NCI-H128 (cell line): Measurements from ENCODE around the gene CKS2.
A peak's percentile ranks its signal among the peaks of the same experiment; 100 is the strongest.
"Not testable (repeated sequence)": the region's sequence is repeated elsewhere in the genome, so short reads cannot be mapped to it uniquely, and the experiment has no call there.

Source experiments
- DNase-seq: peaks from one replicate; lab custom pipeline; 2025; ENCODE audit not compliant: unreplicated experiment; lab: John Stamatoyannopoulos, UW

CKS2 gene

GRCh38 chr9:89310475-89311345, at the start of gene CKS2:
TSS of gene CKS2 (plus strand) at chr9:89311195. CDS start at chr9:89311293, 98 bp downstream.
- DNase-seq, result peak; percentile 99

GRCh38 chr9:89273528-89274279, 37.3 kb upstream of the CKS2 start:
- no peak for DNase-seq

DNA sequence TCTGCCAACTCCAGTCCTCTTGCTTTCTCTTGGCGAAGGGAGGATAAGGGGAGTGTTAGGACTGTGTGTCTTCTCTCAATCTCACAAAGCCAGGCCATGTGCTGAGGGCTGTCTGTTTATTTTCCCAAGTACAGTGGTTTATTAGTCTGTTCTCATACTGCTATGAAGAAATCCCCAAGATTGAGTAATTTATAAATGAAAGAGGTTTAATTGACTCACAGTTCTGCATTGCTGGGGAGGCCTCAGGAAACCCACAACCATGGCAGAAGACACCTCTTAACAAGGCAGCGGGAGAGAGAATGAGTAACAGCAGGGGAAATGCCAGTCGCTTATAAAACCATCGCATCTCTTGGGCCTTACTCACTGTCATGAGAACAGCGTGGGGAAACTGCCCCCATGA, 36.2 kb upstream of the CKS2 start:
- DNase-seq, result no peak

DNA sequence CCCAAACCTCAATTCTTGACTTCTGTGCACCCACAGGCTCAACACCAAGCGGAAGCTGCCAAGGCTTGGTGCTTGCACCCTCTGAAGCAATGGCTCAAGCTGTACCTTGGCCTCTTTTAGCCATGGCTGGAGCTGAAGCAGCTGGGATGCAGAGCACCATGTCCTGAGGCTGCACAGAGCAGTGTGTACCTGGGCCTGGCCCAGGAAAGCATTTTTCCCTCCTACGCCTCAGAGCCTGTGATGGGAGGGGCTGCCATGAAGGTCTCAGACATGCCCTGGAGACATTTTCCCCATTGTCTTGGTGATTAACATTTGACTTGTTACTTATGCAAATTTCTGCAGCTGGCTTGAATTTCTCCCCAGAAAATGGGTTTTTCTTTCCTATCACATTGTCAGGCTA, 35.0 kb upstream of the CKS2 start:
- DNase-seq, result not testable (repeated sequence)

GRCh38 chr9:89277043-89277442, 34.0 kb upstream of the CKS2 start:
- no peak for DNase-seq

- DNase-seq, result no peak
Observed at GRCh38 chr9:89277454-89277853, 33.5 kb upstream of the CKS2 start.

GRCh38 chr9:89278551-89278950, 32.4 kb upstream of the CKS2 start:
- no peak for DNase-seq

- no peak for DNase-seq
Observed at GRCh38 chr9:89278997-89279739, 31.8 kb upstream of the CKS2 start.

- no peak for DNase-seq
Observed at GRCh38 chr9:89281106-89281505, 29.9 kb upstream of the CKS2 start.

DNA sequence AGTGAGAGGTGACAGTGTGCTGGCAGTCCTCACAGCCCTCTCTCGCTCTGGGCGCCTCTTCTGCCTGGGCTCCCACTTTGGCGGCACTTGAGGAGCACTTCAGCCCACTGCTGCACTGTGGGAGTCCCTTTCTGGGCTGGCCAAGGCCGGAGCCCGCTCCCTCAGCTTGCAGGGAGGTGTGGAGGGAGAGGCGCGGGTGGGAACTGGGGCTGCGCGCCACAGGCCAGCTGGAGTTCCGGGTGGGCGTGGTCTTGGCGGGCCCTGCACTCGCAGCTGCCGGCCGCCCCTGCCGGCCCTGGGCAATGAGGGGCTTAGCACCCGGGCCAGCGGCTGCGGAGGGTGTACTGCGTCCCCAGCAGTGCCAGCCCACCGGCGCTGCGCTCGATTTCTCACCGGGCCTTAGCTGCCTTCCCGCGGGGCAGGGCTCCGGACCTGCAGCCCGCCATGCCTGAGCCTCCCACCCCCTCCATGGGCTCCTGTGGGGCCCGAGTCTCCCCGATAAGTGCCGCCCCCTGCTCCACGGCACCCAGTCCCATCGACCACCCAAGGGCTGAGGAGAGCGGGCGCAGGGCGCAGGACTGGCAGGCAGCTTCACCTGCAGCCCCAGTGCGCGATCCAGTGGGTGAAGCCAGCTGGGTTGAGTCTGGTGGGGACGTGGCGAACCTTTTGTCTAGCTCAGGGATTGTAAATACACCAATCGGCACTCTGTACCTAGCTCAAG, 28.6 kb upstream of the CKS2 start:
- not testable (repeated sequence) for DNase-seq

DNA sequence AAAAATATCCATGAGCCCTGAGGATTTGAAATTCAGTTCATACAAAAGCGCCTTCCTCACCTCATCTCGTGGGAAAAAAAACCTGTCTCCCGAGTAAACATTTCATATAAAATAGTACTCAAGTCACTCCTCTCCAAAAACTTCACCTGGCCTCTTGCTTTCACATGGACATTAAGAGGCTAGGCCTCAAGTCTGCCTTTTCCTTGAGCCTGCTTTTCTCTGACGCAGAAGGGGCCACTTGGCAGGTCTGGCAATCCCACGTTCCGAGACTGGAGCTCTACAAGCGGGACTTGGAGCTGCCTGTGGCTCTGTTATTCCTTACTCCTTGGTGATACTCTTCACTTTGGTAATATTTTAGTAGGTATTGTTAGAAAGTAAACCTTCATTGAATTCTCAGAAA, 26.9 kb upstream of the CKS2 start:
- no peak for DNase-seq

GRCh38 chr9:89291741-89292140, 19.3 kb upstream of the CKS2 start:
- DNase-seq, result no peak

GRCh38 chr9:89293014-89293413, 18.0 kb upstream of the CKS2 start:
- DNase-seq, result no peak

GRCh38 chr9:89295400-89295799, 15.6 kb upstream of the CKS2 start:
- no peak for DNase-seq

DNA sequence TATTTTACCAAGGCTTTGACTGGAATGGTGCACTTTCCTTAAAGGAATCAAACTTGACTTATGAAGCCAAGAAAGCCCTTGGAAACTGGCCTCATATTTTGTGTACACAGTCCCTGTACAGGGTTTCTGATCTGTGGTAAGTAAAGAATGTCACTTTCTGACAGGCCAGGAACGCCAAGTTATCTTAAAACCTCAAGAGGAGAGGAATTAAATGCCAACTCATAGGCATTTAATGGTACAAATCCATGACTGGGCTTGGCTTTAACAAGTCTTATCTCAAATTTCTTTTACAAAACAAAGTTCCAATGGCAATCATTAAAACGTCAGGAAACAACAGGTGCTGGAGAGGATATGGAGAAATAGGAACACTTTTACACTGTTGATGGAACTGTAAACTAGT, 9.0 kb upstream of the CKS2 start:
- DNase-seq, result not testable (repeated sequence)

- DNase-seq, result no peak
Observed at GRCh38 chr9:89304020-89304833, 6.8 kb upstream of the CKS2 start.

DNA sequence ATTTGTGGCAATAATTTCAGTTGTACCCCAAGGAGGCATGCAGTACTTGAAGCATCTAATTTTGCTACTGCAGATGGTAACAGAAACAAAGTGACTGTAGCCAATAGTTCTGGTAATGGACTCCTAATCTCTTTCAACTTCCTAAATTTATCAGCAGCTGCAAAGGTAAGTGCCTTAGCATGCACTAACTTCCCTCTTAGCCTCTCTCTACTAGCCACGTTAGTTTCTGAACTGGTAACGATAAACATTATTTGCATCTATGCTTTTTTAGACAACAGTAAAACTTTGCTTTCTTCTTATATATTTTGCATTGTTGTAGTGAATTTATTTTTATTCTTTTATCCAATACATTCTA, 6.2 kb upstream of the CKS2 start:
- DNase-seq, result no peak

GRCh38 chr9:89305868-89306267, 5.1 kb upstream of the CKS2 start:
- no peak for DNase-seq

GRCh38 chr9:89309166-89309565, 1.8 kb upstream of the CKS2 start:
- DNase-seq, result no peak
